ENCODE results near the gene GNB3. TPM values are rescaled to one million over a fixed set of nuclear protein-coding genes. Genes with fewer than 3 reads are reported as not detected.
A peak's percentile ranks its signal among the peaks of the same experiment; 100 is the strongest.

Gene GNB3
- total and polyA plus RNA-seq, 12 donors: 1.9 to 15.0 (median 7.5) TPM

- peaks cover 8 to 59% (median 26%) of the 10 kb centered on the region in 9 donors for H3K4me1 ChIP-seq
- H3K36me3 ChIP-seq: peaks cover 0 to 37% (median 0%) of the 10 kb centered on the region in 9 donors
- peak in 2 of 8 donors; percentile 2 to 7 for ATAC-seq
- 55 to 57% methylated on average over 19 of the region's 19 CpGs for WGBS, 2 donors
- no peak for DNase-seq
- H3K27ac ChIP-seq: peak overlapping the region; percentile 59 to 91 (median 84)
- intact Hi-C loops (cut with DNase I): loop anchor here (5.0 to 10.0 kb wide), 7 partner anchors 52 to 215 kb away; partner anchors contain the start of genes MLF2 (in 7 of the 10) and PTMS (in 1 of the 10)
- peak in 1 of 9 donors; percentile 12 for TF ChIP-seq CTCF (IDR thresholded peaks at IDR 0.05)
- peak overlapping the region; percentile 58 to 95 (median 76) for H3K4me3 ChIP-seq
- no peaks in the 10 kb centered on the region for H3K9me3 ChIP-seq
- H3K27me3 ChIP-seq: peaks cover 0 to 40% (median 0%) of the 10 kb centered on the region in 7 donors
These were observed 11.0 kb upstream of the GNB3 start for GRCh38 chr12:6829536-6830220.

- no peak overlapping the region for H3K4me3 ChIP-seq
- H3K36me3 ChIP-seq: peaks cover 0 to 42% (median 0%) of the 10 kb centered on the region in 9 donors
- DNase-seq (no peak), ATAC-seq (no peak)
- intact Hi-C loops (cut with DNase I): no loop called here
- WGBS, 2 donors: 83 to 84% methylated on average over 11 of the region's 11 CpGs
- peaks cover 8 to 62% (median 26%) of the 10 kb centered on the region in 9 donors for H3K4me1 ChIP-seq
- peak overlapping the region in 2 of 10 donors; percentile 87 to 90 for H3K27ac ChIP-seq
- peaks cover 0 to 40% (median 0%) of the 10 kb centered on the region in 7 donors for H3K27me3 ChIP-seq
- no peaks in the 10 kb centered on the region for H3K9me3 ChIP-seq
- TF ChIP-seq CTCF (IDR thresholded peaks at IDR 0.05): no peak
These were observed 10.3 kb upstream of the GNB3 start for GRCh38 chr12:6830286-6830890.

GRCh38 chr12:6830999-6831398 is 9.7 kb upstream of the GNB3 start:
- intact Hi-C loops (cut with DNase I): no loop called here
- Histone ChIP-seq H3K9me3 (no peaks in the 10 kb centered on the region), H3K4me3 (no peak overlapping the region), H3K27ac (no peak overlapping the region), H3K4me1 (peaks cover 8 to 62% (median 24%) of the 10 kb centered on the region in 9 donors), H3K36me3 (peaks cover 0 to 45% (median 0%) of the 10 kb centered on the region in 9 donors), H3K27me3 (peaks cover 0 to 40% (median 0%) of the 10 kb centered on the region in 7 donors)
- no peak for TF ChIP-seq CTCF (IDR thresholded peaks at IDR 0.05)
- DNase-seq (no peak), ATAC-seq (no peak)
- WGBS, 2 donors: 88 to 93% methylated on average over 6 of the region's 6 CpGs

- no peak for ATAC-seq
- TF ChIP-seq CTCF (IDR thresholded peaks at IDR 0.05): no peak
- peaks cover 0 to 49% (median 0%) of the 10 kb centered on the region in 9 donors for H3K36me3 ChIP-seq
- H3K4me1 ChIP-seq: peaks cover 8 to 65% (median 24%) of the 10 kb centered on the region in 9 donors
- no peak overlapping the region for H3K4me3 ChIP-seq
- no peaks in the 10 kb centered on the region for H3K9me3 ChIP-seq
- no peak overlapping the region for H3K27ac ChIP-seq
- DNase-seq: no peak
- intact Hi-C loops (cut with DNase I): no loop called here
- WGBS, 2 donors: 87 to 89% methylated on average over 12 of the region's 12 CpGs
- peaks cover 0 to 37% (median 0%) of the 10 kb centered on the region in 7 donors for H3K27me3 ChIP-seq
These were observed 9.2 kb upstream of the GNB3 start for GRCh38 chr12:6831450-6831995.

Data from heart right ventricle (tissue), 16 donors.